CD4-positive, alpha-beta T cell treated with Interleukin-6 for 4 hours (primary cell): ENCODE measurements around the gene ARHGEF40.
"Not testable (repeated sequence)": the region's sequence is repeated elsewhere in the genome, so short reads cannot be mapped to it uniquely, and the experiment has no call there.

Experiments used
- DNase-seq: peaks from one replicate; pipeline ENCODE4 v3.0.0-alpha.2; 2020; ENCODE audit warnings: mixed read lengths

ARHGEF40 gene

GRCh38 chr14:21040370-21040925, 29.7 kb upstream of the ARHGEF40 start:
- no peak for DNase-seq

GRCh38 chr14:21040941-21041340, 29.2 kb upstream of the ARHGEF40 start:
- not testable (repeated sequence) for DNase-seq

- peak; percentile 10 for DNase-seq
Measured at GRCh38 chr14:21041676-21042433, 28.2 kb upstream of the ARHGEF40 start, which contains the start of gene RNASE7. Gene RNASE7, plus strand, starts transcription at chr14:21042362. Its CDS starts 631 bp downstream, at chr14:21042993.

- no peak for DNase-seq
Measured at GRCh38 chr14:21042918-21043317, 27.2 kb upstream of the ARHGEF40 start.

GRCh38 chr14:21043387-21043973, 26.6 kb upstream of the ARHGEF40 start:
- DNase-seq: no peak

GRCh38 chr14:21043974-21044618, 26.0 kb upstream of the ARHGEF40 start:
- peak; percentile 39 for DNase-seq

- DNase-seq: no peak
Measured at GRCh38 chr14:21047378-21047781, 22.7 kb upstream of the ARHGEF40 start.

GRCh38 chr14:21048638-21049037, 21.5 kb upstream of the ARHGEF40 start:
- DNase-seq: no peak

GRCh38 chr14:21049271-21049673, 20.8 kb upstream of the ARHGEF40 start:
- DNase-seq: no peak

- DNase-seq: no peak
Measured at GRCh38 chr14:21050597-21050996, 19.5 kb upstream of the ARHGEF40 start.

- DNase-seq: no peak
Measured at GRCh38 chr14:21053184-21054122, 16.7 kb upstream of the ARHGEF40 start.

GRCh38 chr14:21054123-21054767, 15.9 kb upstream of the ARHGEF40 start:
- DNase-seq: no peak

GRCh38 chr14:21054768-21055145, 15.3 kb upstream of the ARHGEF40 start:
- DNase-seq: no peak

- no peak for DNase-seq
Measured at GRCh38 chr14:21055432-21056117, 14.5 kb upstream of the ARHGEF40 start.

- no peak for DNase-seq
Measured at GRCh38 chr14:21056520-21057163, 13.5 kb upstream of the ARHGEF40 start.

- no peak for DNase-seq
Measured at GRCh38 chr14:21057803-21058675, 12.1 kb upstream of the ARHGEF40 start, which contains the start of gene RNASE8. Gene RNASE8, plus strand, starts transcription at chr14:21057822. Its CDS starts 71 bp downstream, at chr14:21057893.

GRCh38 chr14:21058903-21059302, 11.2 kb upstream of the ARHGEF40 start:
- DNase-seq: no peak

- no peak for DNase-seq
Measured at GRCh38 chr14:21059842-21060613, 10.1 kb upstream of the ARHGEF40 start.
